HL-60 (cell line): Measurements from ENCODE around the gene APBA2.
"Not testable (repeated sequence)": the region's sequence is repeated elsewhere in the genome, so short reads cannot be mapped to it uniquely, and the experiment has no call there.

Experiments
- DNase-seq, 2 experiments: peaks; one replicate each; pipeline ENCODE4 v3.0.0-alpha.2; 2010 to 2020; ENCODE audit warnings: low read depth in 1 of 2, low spot score in 1 of 2
- H3K27ac ChIP-seq: fragments of 250-450 bp; sonication (Bioruptor Pico); replicated peaks from 2 replicates; pipeline ENCODE4 v1.5.1; 2020; ENCODE audit warnings: mild to moderate bottlenecking, moderate library complexity
- H3K27me3 ChIP-seq: fragments of 250-450 bp; sonication (Bioruptor Pico); 2 replicates; pipeline ENCODE4 v1.5.1; 2021; ENCODE audit warnings: mild to moderate bottlenecking, moderate library complexity; ENCODE audit not compliant: insufficient read depth, poor library complexity, severe bottlenecking
- H3K4me3 ChIP-seq: replicated peaks from 2 replicates; pipeline ENCODE4 v1.5.1; 2011; ENCODE audit warnings: mild to moderate bottlenecking, control low read depth, low read length; ENCODE audit not compliant: insufficient read depth
- CTCF ChIP-seq: IDR thresholded peaks from one replicate; pipeline ENCODE4 v1.5.1; 2011; ENCODE audit warnings: low read length, control low read depth, inconsistent platforms; ENCODE audit not compliant: insufficient read depth
- GABPA ChIP-seq: IDR thresholded peaks from 2 replicates; pipeline ENCODE4 v1.6.1; 2012; ENCODE audit warnings: low read depth
- POLR2AphosphoS5 ChIP-seq: IDR thresholded peaks from 2 replicates; pipeline ENCODE4 v1.6.1; 2012; ENCODE audit warnings: low read depth
- SPI1 ChIP-seq: IDR thresholded peaks from 2 replicates; pipeline ENCODE4 v1.6.1; 2012; ENCODE audit warnings: low read depth, mild to moderate bottlenecking, borderline replicate concordance
- TF ChIP-seq, protein P1 (sequence below): IDR thresholded peaks from 2 replicates; pipeline ENCODE4 v1.6.1; 2012; ENCODE audit warnings: low read depth; ENCODE audit not compliant: insufficient replicate concordance

APBA2 gene

GRCh38 chr15:28889346-28889745, 3.6 kb downstream of the APBA2 start:
- Histone ChIP-seq H3K4me3 (no peak overlapping the region), H3K27ac (no peak overlapping the region), H3K27me3 (peaks cover 19% of the 10 kb centered on the region)
- TF ChIP-seq CTCF (no peak), POLR2AphosphoS5 (no peak), SPI1 (no peak), GABPA (no peak)
- TF ChIP-seq, protein P1, sequence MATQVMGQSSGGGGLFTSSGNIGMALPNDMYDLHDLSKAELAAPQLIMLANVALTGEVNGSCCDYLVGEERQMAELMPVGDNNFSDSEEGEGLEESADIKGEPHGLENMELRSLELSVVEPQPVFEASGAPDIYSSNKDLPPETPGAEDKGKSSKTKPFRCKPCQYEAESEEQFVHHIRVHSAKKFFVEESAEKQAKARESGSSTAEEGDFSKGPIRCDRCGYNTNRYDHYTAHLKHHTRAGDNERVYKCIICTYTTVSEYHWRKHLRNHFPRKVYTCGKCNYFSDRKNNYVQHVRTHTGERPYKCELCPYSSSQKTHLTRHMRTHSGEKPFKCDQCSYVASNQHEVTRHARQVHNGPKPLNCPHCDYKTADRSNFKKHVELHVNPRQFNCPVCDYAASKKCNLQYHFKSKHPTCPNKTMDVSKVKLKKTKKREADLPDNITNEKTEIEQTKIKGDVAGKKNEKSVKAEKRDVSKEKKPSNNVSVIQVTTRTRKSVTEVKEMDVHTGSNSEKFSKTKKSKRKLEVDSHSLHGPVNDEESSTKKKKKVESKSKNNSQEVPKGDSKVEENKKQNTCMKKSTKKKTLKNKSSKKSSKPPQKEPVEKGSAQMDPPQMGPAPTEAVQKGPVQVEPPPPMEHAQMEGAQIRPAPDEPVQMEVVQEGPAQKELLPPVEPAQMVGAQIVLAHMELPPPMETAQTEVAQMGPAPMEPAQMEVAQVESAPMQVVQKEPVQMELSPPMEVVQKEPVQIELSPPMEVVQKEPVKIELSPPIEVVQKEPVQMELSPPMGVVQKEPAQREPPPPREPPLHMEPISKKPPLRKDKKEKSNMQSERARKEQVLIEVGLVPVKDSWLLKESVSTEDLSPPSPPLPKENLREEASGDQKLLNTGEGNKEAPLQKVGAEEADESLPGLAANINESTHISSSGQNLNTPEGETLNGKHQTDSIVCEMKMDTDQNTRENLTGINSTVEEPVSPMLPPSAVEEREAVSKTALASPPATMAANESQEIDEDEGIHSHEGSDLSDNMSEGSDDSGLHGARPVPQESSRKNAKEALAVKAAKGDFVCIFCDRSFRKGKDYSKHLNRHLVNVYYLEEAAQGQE = no peak
- no peak for DNase-seq

GRCh38 chr15:28889871-28890270, 4.1 kb downstream of the APBA2 start:
- H3K4me3 ChIP-seq, H3K27ac ChIP-seq, DNase-seq: not testable (repeated sequence)
- H3K27me3 ChIP-seq = peaks cover 19% of the 10 kb centered on the region

- not testable (repeated sequence) for H3K4me3 ChIP-seq, H3K27ac ChIP-seq, DNase-seq
- H3K27me3 ChIP-seq = peaks cover 15% of the 10 kb centered on the region
Measured at GRCh38 chr15:28890291-28890690, 4.5 kb downstream of the APBA2 start.

GRCh38 chr15:28890711-28891495, 5.1 kb downstream of the APBA2 start:
- Histone ChIP-seq H3K27ac (no peak overlapping the region), H3K27me3 (peaks cover 11% of the 10 kb centered on the region), H3K4me3 (no peak overlapping the region)
- DNase-seq = no peak
- TF ChIP-seq POLR2AphosphoS5 = no peak
- TF ChIP-seq, protein P1 = no peak
- TF ChIP-seq GABPA = no peak
- TF ChIP-seq SPI1 = no peak
- no peak for TF ChIP-seq CTCF

DNA sequence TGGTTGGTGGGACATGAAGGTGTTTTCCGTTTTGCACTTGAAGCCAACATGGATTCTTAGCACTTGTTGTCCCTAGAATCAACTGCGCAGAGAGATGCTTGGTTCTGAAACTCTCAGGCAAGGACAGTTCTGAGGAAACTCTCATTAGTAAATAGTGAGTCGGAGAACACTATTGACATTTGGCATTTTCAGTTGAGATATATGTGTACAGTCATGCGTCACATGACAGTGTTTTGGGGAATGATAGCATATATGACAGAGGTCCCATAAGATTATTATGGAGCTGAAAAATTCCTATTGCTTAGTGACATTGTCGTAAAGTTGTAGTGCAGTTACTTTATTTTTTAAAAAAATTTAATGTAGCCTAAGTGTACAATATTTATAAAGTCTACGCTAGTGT, 5.8 kb downstream of the APBA2 start:
- no peak overlapping the region for H3K27ac ChIP-seq
- H3K27me3 ChIP-seq = peaks cover 9% of the 10 kb centered on the region
- DNase-seq = no peak
- no peak overlapping the region for H3K4me3 ChIP-seq
- no peak for TF ChIP-seq SPI1
- no peak for TF ChIP-seq CTCF
- TF ChIP-seq, protein P1 = no peak
- TF ChIP-seq GABPA = no peak
- no peak for TF ChIP-seq POLR2AphosphoS5
